Skeletal muscle satellite cell (primary cell): Measurements from ENCODE around the gene WNT7A.

ENCODE experiments used
- H3K27me3 ChIP-seq: 2 replicates; pipeline ENCODE4 v1.7.0; 2013; ENCODE audit warnings: low read length; ENCODE audit not compliant: control insufficient read depth, insufficient read depth
- H3K36me3 ChIP-seq: 2 replicates; pipeline ENCODE4 v1.7.0; 2013; ENCODE audit warnings: mild to moderate bottlenecking, control low read depth, low read length; ENCODE audit not compliant: insufficient read depth
- H3K4me1 ChIP-seq: 2 replicates; pipeline ENCODE4 v1.7.0; 2013; ENCODE audit warnings: low read length; ENCODE audit not compliant: control insufficient read depth, insufficient read depth
- H3K4me2 ChIP-seq: 2 replicates; pipeline ENCODE4 v1.7.0; 2013; ENCODE audit warnings: mild to moderate bottlenecking, low read length
- H3K4me3 ChIP-seq: 2 replicates; pipeline ENCODE4 v1.7.0; 2013; ENCODE audit warnings: low read length
- H3K9ac ChIP-seq: 2 replicates; pipeline ENCODE4 v1.7.0; 2013; ENCODE audit warnings: mild to moderate bottlenecking, low read depth, low read length, moderate library complexity
- H3K9me3 ChIP-seq: replicated peaks from 2 replicates; pipeline ENCODE4 v1.7.0; 2013; ENCODE audit warnings: mild to moderate bottlenecking, control low read depth, low read length

WNT7A gene

DNA sequence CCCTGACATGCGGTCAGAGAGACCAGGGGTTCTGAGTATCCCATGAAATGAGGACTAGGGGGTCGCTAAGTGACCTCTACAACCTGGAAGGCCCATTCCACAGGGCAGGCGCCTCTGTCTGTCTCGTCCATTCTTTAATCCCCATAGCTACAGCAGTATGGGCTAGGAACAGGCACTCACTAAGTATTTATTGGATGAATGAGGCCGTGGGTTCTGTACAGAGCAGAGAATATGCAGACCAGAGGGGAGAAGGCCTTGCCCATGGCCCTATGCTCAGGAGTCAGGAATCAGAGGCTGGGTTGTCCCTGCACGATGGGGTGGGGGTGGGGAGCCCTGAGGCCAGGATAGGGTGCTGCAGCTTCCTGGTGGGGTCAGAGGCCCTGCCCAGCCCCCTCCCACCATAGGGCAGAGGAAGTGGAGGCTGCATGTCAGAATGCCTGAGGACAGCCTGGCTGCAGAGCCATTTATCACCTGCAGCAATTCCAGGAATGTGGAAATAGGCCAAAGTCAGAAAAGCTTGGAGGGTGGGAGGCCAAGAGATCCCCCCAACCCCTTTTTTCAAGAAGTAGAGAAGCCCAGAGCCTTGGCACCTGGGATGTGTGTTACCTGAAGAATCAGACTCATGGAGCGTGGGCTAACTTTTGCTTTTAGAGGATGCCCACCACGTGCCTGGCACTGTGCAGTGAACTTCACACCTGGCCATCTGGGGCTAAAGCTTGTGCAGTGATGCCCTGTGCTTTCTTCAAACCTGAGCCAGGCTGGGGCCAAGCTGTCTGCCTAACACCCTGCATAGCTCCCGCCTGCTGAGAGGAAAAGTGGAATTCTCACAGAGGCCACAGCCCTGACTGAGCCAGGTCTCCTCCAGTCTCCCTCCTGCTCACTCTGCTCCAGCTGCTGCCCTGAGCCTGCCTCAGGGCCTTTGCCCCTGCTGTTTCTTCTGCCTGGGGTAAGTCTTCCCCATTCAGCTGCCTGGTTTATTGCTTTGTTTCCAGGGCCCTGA is 109.4 kb downstream of the WNT7A start:
- Histone ChIP-seq H3K4me1 (no peaks in the 10 kb centered on the region), H3K4me2 (no peak overlapping the region), H3K27me3 (no peaks in the 10 kb centered on the region), H3K36me3 (no peaks in the 10 kb centered on the region), H3K9ac (no peak overlapping the region), H3K9me3 (peaks cover 10% of the 10 kb centered on the region), H3K4me3 (no peak overlapping the region)

DNA sequence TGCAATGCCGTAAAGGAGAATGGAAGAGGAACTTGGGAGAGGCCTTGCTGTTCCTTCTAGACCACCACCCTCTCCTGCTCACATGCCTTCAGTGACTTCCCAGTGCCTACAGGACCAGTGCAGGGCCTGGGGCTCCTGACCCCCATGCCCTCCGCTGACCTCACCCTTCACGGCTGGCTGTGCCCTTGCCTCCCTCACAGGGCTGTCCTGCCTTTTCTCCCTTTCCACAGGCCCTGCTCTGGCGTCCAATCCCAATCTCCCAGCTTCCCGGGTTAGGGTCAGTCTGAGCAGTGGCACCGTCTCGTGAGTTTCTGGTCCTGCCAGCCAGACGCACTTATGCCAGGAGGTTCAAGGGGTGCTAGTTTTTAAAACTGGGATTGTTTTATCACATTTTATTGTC is 110.4 kb downstream of the WNT7A start:
- no peak overlapping the region for H3K9ac ChIP-seq
- no peaks in the 10 kb centered on the region for H3K27me3 ChIP-seq
- H3K9me3 ChIP-seq = peaks cover 7% of the 10 kb centered on the region
- no peaks in the 10 kb centered on the region for H3K36me3 ChIP-seq
- H3K4me2 ChIP-seq = no peak overlapping the region
- no peaks in the 10 kb centered on the region for H3K4me1 ChIP-seq
- no peak overlapping the region for H3K4me3 ChIP-seq

DNA sequence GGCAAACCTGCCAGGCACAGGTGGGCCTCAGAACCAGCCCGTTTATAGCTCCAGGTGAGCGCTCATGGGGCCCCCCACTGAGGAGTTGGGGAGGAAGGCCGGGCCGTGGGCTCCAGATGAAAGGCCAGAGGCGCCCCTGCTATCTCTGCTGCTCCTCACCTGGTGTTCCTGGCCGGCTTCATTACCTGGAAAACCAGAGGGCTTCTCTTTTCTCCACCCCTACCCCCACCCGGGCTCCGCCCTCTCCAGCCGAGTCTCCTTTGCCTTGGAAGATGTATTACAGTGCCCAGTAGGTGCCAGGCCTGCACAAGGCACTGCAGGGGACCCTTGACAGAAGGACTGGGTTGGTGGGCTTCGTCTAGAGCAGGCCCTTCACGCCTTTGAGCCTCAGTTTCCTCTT is 111.4 kb downstream of the WNT7A start:
- Histone ChIP-seq H3K36me3 (no peaks in the 10 kb centered on the region), H3K9ac (no peak overlapping the region), H3K27me3 (no peaks in the 10 kb centered on the region), H3K9me3 (peaks cover 4% of the 10 kb centered on the region), H3K4me3 (no peak overlapping the region), H3K4me1 (no peaks in the 10 kb centered on the region), H3K4me2 (no peak overlapping the region)

DNA sequence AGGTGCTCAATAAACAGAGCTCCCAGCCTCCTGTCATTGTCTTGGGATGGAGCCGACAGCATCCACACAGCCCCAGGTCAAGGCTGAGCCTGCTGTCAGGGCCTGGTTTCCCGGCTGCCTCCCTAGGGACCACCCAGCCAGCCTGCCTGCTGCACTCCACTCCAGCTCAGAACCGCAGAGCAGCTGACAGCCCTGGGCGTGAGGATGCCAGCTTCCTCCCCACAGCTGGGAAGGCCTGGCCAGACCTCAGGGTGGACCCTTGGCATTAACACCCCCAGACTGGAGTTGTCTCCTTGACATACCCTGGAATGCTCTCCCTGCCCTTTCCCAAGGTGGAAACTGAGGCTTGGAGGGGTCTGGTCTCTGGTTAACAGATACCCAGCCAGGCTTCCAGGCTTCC is 112.0 kb downstream of the WNT7A start:
- H3K27me3 ChIP-seq = no peaks in the 10 kb centered on the region
- H3K9ac ChIP-seq = no peak overlapping the region
- H3K4me1 ChIP-seq = no peaks in the 10 kb centered on the region
- no peaks in the 10 kb centered on the region for H3K36me3 ChIP-seq
- H3K4me2 ChIP-seq = no peak overlapping the region
- no peak overlapping the region for H3K4me3 ChIP-seq
- peaks cover 3% of the 10 kb centered on the region for H3K9me3 ChIP-seq

DNA sequence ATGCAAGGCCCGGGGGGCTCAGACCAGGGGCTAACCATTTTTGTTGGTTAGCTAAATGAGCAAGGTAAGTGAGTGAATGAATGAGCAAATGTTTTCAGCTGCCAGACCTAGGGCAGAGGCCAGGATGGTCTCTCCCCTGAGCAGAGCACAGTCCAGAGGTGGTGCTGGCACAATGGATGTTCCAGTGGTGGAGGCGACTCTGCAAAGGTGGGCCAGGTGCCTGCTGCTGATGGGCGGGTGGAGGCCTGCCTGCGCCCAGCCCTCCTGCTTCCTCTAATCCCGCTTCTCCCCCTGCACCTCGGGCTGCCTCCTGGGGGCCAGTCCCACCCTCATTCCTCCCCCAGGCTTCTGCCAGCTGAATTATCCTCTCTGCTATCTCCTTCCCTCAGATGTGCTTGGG is 112.8 kb downstream of the WNT7A start:
- Histone ChIP-seq H3K27me3 (no peaks in the 10 kb centered on the region), H3K4me1 (no peaks in the 10 kb centered on the region), H3K4me2 (no peak overlapping the region), H3K4me3 (no peak overlapping the region), H3K36me3 (no peaks in the 10 kb centered on the region), H3K9me3 (peaks cover 3% of the 10 kb centered on the region), H3K9ac (no peak overlapping the region)
